DOHH2 (cell line): Measurements from ENCODE around the gene ARHGAP40.

Source experiments
- EZH2phosphoT487 ChIP-seq: fragments of 200-600 bp; sonication (generic); IDR thresholded peaks from 2 replicates; pipeline ENCODE4 v1.6.1; 2017; ENCODE audit warnings: borderline replicate concordance, mild to moderate bottlenecking, antibody characterized with exemption, low read length, moderate library complexity, mixed read lengths
- TF ChIP-seq, protein P1 (sequence below): fragments of 200-600 bp; sonication (generic); IDR thresholded peaks from one replicate; pipeline ENCODE4 v1.5.1; 2014; ENCODE audit warnings: antibody characterized with exemption, mild to moderate bottlenecking, low read depth, low read length; ENCODE audit not compliant: poor library complexity, severe bottlenecking

DNA sequence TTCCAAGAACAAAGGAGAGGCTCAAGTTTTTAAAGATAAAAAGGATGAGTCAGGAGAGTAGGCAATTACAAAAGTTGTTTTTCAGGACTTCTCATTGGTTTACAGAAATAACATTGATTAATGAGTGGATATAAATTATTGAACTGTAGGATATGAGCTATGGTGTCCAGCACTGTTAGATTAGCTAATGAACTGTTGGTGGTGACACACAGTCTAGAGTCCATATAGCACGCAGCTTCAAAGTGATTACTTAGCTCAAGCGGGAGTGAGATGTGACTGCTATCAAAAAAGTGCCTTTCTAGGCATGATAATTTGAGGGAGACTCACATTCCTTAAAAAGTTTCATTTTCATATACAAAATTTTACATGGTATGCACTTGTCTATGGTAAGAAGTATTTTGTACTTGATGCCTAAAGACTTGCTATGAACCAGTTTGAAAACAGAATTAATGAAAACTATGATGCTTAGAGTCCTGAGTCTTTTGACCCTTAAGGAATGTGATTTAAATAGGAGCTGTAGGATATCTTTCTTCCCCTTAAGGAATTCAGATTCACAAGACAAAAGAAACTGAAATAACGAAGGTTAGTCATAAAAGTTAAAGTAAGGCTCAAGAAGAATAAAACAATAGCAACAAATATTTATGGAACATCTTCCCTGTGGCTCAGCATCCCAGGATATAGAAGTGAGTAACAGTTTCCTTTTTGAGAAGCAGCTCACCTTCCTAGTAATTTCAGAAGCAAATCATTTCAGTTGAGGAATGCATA, 42.8 kb upstream of the ARHGAP40 start:
- TF ChIP-seq, protein P1, sequence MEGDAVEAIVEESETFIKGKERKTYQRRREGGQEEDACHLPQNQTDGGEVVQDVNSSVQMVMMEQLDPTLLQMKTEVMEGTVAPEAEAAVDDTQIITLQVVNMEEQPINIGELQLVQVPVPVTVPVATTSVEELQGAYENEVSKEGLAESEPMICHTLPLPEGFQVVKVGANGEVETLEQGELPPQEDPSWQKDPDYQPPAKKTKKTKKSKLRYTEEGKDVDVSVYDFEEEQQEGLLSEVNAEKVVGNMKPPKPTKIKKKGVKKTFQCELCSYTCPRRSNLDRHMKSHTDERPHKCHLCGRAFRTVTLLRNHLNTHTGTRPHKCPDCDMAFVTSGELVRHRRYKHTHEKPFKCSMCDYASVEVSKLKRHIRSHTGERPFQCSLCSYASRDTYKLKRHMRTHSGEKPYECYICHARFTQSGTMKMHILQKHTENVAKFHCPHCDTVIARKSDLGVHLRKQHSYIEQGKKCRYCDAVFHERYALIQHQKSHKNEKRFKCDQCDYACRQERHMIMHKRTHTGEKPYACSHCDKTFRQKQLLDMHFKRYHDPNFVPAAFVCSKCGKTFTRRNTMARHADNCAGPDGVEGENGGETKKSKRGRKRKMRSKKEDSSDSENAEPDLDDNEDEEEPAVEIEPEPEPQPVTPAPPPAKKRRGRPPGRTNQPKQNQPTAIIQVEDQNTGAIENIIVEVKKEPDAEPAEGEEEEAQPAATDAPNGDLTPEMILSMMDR = no peak
- no peak for TF ChIP-seq EZH2phosphoT487
